SIG-M5 treated with dmso at 0.1 percent for 504 hours (cell line): ENCODE measurements around the gene OPCML.

Experiments
- DNase-seq: peaks from one replicate; lab custom pipeline; 2025; ENCODE audit not compliant: unreplicated experiment; lab: John Stamatoyannopoulos, UW

OPCML gene

GRCh38 chr11:133413703-133414102 is 118.6 kb downstream of the OPCML start:
- no peak for DNase-seq

DNA sequence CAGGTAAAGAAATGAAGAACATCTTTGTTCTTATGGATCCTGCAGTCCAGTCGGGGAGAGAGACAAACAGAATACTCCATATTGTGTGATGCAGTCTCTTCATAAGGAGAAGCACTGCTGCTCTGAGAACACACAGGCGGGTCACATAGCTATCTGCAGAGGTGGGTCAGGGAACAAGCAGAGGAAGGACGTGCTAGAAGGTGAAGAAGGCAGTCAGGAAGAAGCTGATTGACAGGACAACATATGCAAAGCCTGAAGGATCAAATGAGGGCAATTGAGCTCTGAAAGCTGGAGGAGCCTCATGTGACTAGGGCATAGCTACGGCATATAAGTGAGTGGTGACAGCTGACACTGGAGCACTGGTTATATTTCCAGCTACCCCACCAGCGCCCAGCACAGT is 122.5 kb downstream of the OPCML start:
- DNase-seq: no peak

GRCh38 chr11:133408936-133409335 is 123.4 kb downstream of the OPCML start:
- DNase-seq: no peak

DNA sequence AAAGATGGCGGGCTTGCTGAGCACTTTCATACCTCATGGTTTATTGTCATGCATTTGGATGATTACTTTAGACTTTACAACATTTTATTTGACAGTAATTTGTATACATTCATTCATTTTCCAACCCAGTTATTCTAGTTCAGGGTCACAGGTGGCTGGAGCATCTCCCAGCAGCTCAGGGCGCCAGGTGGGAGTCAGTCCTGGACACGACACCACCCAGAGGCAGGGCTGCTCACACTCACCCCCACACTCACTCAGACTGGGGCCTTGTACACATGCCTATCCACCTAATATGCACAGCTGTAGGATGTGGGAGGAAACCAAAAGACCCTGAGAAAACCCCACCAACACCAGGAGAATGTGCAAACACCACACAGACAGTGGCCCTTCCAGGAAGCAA is 123.9 kb downstream of the OPCML start:
- DNase-seq: no peak

GRCh38 chr11:133406489-133406888 is 125.8 kb downstream of the OPCML start:
- DNase-seq: no peak

- DNase-seq: no peak
These were observed 128.4 kb downstream of the OPCML start for GRCh38 chr11:133403900-133404299.

DNA sequence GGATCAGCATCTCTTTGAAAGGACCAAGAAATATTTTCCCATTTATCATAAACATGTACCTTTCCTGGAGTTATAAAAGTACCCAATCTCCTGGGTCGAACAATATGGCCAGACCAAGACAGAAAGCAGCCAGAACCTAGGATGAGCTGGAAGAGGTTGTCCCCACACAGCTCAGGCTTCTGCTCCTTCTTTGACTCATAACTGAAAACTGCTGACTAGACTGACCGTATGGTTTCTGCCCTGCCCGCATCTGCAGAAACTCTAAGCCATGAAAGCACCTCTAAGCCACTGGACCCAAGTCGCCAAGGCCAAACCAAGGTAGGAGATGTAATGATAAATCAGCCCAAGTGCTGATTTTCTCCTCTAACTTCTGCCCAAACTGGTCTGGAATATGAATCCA is 129.8 kb downstream of the OPCML start:
- DNase-seq: no peak

DNA sequence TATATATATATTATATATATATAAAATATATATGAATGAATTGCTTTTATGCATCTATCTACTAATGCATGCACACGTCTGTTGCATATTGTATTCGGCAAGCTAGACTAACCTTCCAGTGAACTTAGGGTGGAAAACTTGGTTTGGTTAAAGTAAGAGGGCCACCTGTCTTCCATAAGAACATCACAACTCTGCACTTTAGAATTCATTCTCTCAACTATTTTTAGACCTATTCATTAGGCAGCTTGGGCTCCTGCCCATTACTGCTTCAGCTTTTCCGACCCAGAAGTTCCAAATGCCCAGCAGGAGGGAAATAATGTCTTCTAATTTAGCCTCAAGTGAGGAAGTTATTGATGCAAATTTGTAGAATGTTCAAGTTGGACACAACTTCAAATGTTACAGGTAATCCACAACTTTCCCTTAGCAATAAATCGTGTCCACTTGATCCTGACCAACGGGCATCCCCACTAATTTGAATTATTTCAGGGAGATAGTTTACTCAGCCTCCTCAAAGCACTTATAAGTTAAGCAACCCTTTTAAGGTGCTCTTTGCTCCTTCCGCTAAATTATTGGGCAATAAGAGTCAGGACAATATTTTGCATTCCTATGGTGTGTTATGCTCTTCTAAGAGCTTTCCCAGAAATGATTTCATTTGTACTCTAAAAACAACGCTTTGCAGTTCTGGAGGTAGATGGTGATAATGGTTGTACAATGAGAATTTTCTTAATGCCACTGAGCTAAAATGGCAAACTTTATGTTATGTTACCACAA is 132.3 kb downstream of the OPCML start:
- DNase-seq: no peak

- DNase-seq: no peak
These were observed 133.0 kb downstream of the OPCML start for GRCh38 chr11:133399294-133399693.

- DNase-seq: no peak
These were observed 141.5 kb downstream of the OPCML start for GRCh38 chr11:133390803-133391202.

DNA sequence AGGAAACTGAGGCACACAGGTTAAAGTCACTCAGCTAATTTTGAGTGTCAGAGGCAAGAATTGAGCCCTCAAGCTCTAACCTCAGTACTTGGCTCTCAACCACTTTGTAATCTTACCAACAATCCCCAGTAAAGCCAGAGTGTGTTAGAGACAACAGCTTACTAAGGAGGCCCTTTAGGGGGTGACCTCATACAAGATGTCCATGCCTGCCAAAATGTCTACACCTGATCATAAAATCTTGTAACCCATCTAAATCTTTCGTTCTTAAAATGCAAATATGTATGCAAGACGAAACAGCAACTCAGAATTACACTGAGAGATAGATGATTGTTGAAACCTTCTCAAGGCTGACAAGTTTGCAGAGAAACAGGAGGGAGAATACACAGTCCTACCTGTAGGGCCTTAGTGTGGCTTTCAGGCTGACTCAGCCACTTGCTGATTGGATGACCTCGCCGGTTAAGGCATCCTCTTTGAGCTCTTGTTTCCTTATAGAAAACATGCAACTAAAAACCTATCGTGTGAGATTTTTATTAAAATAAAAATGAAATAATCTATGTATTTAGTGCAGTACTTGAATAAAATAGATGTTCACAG is 143.2 kb downstream of the OPCML start:
- no peak for DNase-seq

DNA sequence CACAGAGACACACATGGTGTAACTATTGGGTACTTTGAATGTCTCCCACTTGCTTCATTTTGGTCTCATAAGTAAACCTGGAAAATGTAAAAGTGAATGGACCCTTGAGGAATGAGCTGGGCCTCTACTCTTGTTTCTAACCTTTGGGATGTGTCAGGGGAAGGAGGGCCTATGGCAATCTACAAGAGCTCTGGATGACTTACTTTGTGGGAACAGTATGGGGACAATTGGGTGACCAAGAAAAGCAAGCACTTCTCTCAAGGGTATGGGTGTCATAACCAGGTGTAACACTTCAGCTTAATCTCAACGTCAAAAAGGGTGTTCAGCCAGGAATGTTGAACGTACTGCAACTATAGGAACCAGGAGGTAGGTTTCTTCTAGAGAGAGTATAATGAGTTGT is 144.0 kb downstream of the OPCML start:
- DNase-seq: no peak

DNA sequence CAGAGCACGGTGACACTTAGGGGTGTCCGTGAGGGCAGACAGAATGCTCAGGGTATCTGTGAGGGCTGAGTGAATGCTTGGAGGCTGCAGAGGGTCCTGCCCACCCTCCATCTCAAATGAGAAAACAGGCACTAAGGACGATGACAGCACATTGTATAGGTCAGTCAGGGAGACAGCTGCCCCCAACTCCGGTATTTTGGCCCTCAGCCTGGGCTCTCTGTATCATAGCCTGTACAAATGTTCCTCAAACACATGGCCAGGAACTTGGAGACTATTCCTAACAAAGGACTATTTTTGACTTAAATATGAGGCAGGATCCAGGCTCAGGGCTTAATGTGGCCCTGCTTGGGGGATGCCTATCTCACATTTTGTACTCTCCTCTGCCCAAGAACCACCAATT is 145.4 kb downstream of the OPCML start:
- no peak for DNase-seq

DNA sequence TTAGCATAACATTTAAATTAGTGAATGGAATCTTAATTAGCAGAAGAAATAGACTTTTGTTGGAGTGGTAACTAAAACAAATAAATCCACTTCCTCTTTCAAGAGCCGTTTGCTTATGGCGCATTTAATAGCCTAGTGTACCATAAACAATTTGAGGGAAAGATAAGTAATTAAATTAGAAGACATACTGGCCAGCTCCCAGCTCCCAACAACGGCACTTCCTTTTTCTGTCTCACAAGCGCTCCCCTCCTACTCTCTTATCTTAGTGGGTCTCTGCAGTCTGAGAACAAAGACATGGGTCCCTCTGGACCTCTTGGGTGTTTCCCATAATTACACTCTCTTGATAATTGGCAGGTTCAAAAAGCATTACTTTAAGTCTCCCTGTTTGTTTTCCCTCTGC is 146.0 kb downstream of the OPCML start:
- no peak for DNase-seq

- DNase-seq: no peak
These were observed 146.5 kb downstream of the OPCML start for GRCh38 chr11:133385781-133386180.

- DNase-seq: no peak
These were observed 147.6 kb downstream of the OPCML start for GRCh38 chr11:133384731-133385130.

DNA sequence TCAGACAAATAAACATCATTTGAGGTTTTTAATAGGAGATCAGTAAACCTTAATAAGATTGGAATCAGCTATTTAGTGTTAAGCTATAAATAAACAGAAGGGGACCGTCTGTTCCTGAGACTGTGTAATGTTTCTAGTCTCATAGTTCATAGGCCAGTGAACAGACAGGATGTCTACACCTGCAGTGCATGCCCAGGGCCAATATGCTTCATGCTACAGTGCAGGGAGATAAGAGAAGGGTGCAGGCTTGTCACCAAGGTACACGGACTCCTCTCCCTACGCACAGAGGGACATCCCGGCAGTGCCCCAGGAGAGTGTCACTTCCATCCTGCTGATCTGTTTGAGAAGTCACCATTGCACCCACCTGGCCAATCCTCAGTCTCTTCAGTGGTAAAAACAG is 148.6 kb downstream of the OPCML start:
- no peak for DNase-seq

DNA sequence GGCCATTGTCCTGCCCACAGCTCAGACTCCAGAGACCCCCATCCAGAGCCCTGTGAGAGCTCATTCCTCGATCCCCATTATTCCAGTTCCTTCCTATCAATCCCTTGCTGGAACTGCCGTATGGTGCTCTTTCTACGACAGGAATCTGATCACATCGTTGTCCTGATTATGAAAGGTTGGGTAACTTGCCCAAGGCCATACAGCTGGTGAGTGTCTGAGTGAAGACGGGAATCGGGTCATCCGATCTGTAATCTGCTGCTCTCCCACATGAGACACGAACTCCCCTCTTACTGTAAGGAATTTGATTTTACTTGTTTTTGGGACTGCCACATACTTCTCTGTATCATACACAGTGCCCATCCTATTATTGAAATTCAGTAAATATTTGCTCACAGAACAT is 149.1 kb downstream of the OPCML start:
- DNase-seq: no peak

DNA sequence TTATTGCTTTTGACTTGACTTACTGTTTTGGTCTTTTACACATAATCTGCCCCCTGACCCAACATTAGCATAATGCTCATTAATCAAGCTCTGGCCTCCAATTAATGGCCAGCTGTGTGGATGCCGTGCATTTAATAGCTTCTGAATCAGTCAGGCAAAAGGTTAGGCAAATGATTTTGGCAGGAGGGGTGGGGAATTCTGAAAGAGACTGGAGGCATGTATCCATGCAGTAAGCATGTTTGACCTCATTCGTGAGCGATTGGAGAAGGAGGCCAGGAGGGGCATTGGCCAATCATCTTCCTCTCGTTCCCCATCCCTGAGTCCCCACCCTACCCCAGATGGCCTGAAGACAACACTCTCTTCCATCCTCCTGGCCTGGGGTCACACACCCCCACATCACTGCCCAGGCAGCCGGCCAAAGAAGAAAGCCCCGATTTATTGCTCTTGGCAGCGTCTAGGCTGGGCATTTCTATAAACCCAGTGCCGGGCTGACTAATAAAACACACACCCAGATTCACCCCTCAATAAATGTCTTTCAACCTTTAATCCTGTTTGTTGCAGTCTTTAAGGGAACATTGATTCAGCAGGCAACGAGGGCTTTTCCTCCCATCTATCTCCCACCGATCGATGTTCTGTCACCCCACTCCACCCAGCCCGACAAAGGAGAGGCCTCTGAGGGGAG is 150.0 kb downstream of the OPCML start:
- DNase-seq: no peak

- no peak for DNase-seq
These were observed 150.6 kb downstream of the OPCML start for GRCh38 chr11:133381761-133382130.

- DNase-seq: no peak
These were observed 166.2 kb downstream of the OPCML start for GRCh38 chr11:133366147-133366546.

GRCh38 chr11:133362916-133363315 is 169.4 kb downstream of the OPCML start:
- no peak for DNase-seq
